ENCODE measurements around the gene CTIF. TPM values are rescaled to one million over a fixed set of nuclear protein-coding genes. Genes with fewer than 3 reads are reported as not detected.
A peak's percentile ranks its signal among the peaks of the same experiment; 100 is the strongest.

Gene CTIF
- polyA plus RNA-seq, 1 of the 3 experiments (the other 2 are of a cell fraction) = 47.2 TPM

DNA sequence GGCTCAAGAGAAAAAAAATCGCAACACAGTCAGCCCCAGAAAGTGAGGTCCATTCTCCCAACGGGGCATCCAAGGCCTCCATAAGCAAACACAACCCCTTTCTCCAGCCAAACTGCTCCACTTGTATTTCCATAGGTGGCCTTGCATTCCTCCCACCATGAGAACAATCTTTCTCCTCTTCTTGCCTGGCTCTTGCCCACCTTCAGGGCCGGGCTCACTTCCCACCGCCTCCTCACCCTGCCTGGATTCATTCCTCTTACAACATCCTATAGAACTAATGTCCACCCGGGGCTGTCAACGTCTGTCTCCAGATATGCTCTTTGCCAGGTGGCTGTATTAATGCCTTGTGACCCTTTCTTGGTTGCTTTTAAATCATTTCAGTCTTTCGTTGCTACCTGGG is 287.4 kb downstream of the CTIF start:
- no peaks in the 10 kb centered on the region for H3K27me3 ChIP-seq (ENCODE audit: insufficient read depth)
- peaks cover 0 to 38% of the 10 kb centered on the region in 2 experiments for H3K36me3 ChIP-seq (replicated peaks in 1 of 2; ENCODE audit: control insufficient read depth in 1 of 2, insufficient read depth in 2 of 2, low read length in 1 of 2)
- CTCF ChIA-PET = interaction anchor here (1.1 kb wide), 1 partner anchor 57 kb away, joined by 3 read pairs; no protein-coding TSS in a partner anchor
- no peak overlapping the region for H2AFZ ChIP-seq (ENCODE audit: low read depth)
- WGBS (ENCODE audit: low lambda C conversion rate) = 91% methylated on average over 7 of the region's 7 CpGs
- H3K4me3 ChIP-seq (ENCODE audit: low read depth in 2 of 2, low read length in 1 of 2) = no peak overlapping the region
- H3K9me3 ChIP-seq = peaks cover 6% of the 10 kb centered on the region; the same call in 1 of the 2 replicates
- H3K9me2 ChIP-seq = no peaks in the 10 kb centered on the region
- peak overlapping the region in 1 of 2 experiments; percentile 94; a peak in 1 of 4 replicates for H3K27ac ChIP-seq (ENCODE audit: low read depth in 2 of 2, low read length in 1 of 2)
- peaks cover 38% of the 10 kb centered on the region for H3F3A ChIP-seq (replicated peaks; ENCODE audit: insufficient read depth)
- H3K9ac ChIP-seq = no peak overlapping the region
- no peak for TF ChIP-seq TCF12 (IDR thresholded peaks at IDR 0.05)
- no peak for TF ChIP-seq RXRA (IDR thresholded peaks at IDR 0.05; ENCODE audit: borderline replicate concordance, low read depth)
- TF ChIP-seq RFX5 (IDR thresholded peaks at IDR 0.05; ENCODE audit: low read length) = no peak
- no peak for TF ChIP-seq SMC3 (IDR thresholded peaks at IDR 0.05; ENCODE audit: low read depth, low read length)
- POLR2A ChIA-PET = no interaction called here
- H3K79me2 ChIP-seq (ENCODE audit: insufficient read depth) = peaks cover 95% of the 10 kb centered on the region
- no peak overlapping the region for H3K4me2 ChIP-seq
- no peaks in the 10 kb centered on the region for H4K20me1 ChIP-seq (ENCODE audit: insufficient read depth)
- H3K4me1 ChIP-seq (ENCODE audit: control insufficient read depth in 1 of 2, insufficient read depth in 2 of 2, low read depth in 1 of 2, low read length in 1 of 2) = peaks cover 38 to 41% of the 10 kb centered on the region in 2 experiments
- DNase-seq = no peak

DNA sequence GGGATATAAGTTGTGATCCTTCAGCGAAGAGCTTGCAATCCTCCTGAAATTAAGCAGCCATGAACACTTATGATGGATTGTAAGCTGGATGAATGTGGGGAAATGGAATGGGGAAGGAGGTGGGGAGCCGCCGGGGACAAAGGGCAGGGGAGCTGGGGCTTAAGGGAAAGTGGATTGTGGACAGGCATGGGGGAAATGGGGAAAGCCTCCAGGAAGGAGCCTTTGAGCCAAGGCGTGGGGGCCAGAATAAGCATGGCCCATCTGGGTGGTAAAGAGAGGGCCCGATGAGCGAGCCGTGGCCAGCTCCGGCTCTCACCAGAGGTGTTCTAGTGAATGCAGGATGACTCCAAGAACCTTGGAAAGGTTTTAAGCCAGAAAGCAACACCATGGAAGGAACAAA is 288.0 kb downstream of the CTIF start:
- no peak overlapping the region for H3K4me2 ChIP-seq
- H4K20me1 ChIP-seq (ENCODE audit: insufficient read depth) = no peaks in the 10 kb centered on the region
- H3K27me3 ChIP-seq (ENCODE audit: insufficient read depth) = no peaks in the 10 kb centered on the region
- H2AFZ ChIP-seq (ENCODE audit: low read depth) = no peak overlapping the region
- no peak for TF ChIP-seq TEAD4 (IDR thresholded peaks at IDR 0.05; ENCODE audit: borderline replicate concordance, insufficient read depth)
- TF ChIP-seq TAF1 (IDR thresholded peaks at IDR 0.05; ENCODE audit: borderline replicate concordance, low read depth, low read length) = no peak
- TF ChIP-seq, protein P1, sequence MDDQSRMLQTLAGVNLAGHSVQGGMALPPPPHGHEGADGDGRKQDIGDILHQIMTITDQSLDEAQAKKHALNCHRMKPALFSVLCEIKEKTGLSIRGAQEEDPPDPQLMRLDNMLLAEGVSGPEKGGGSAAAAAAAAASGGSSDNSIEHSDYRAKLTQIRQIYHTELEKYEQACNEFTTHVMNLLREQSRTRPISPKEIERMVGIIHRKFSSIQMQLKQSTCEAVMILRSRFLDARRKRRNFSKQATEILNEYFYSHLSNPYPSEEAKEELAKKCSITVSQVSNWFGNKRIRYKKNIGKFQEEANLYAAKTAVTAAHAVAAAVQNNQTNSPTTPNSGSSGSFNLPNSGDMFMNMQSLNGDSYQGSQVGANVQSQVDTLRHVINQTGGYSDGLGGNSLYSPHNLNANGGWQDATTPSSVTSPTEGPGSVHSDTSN (IDR thresholded peaks at IDR 0.05) = no peak
- no peak for TF ChIP-seq NRF1 (IDR thresholded peaks at IDR 0.05; ENCODE audit: low read depth, low read length)
- no peak for TF ChIP-seq FOXM1 (IDR thresholded peaks at IDR 0.05; ENCODE audit: low read depth)
- TF ChIP-seq TCF12 (IDR thresholded peaks at IDR 0.05) = no peak
- TF ChIP-seq, protein P2, sequence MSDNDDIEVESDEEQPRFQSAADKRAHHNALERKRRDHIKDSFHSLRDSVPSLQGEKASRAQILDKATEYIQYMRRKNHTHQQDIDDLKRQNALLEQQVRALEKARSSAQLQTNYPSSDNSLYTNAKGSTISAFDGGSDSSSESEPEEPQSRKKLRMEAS (IDR thresholded peaks at IDR 0.05; ENCODE audit: low read depth) = no peak
- H3K4me1 ChIP-seq (ENCODE audit: control insufficient read depth in 1 of 2, insufficient read depth in 2 of 2, low read depth in 1 of 2, low read length in 1 of 2) = peaks cover 38 to 41% of the 10 kb centered on the region in 2 experiments
- H3K4me3 ChIP-seq (ENCODE audit: low read depth in 2 of 2, low read length in 1 of 2) = no peak overlapping the region
- no peaks in the 10 kb centered on the region for H3K9me2 ChIP-seq
- peaks cover 34% of the 10 kb centered on the region for H3F3A ChIP-seq (replicated peaks; ENCODE audit: insufficient read depth)
- H3K27ac ChIP-seq (ENCODE audit: low read depth in 2 of 2, low read length in 1 of 2) = peak overlapping the region; percentile 5 to 94; a peak in 2 of 4 replicates
- H3K9ac ChIP-seq = no peak overlapping the region
- POLR2A ChIA-PET = interaction anchor here (0.9 kb wide), 1 partner anchor 9 kb away, joined by 3 read pairs; no protein-coding TSS in a partner anchor
- peaks cover 6% of the 10 kb centered on the region; the same call in 1 of the 2 replicates for H3K9me3 ChIP-seq
- CTCF ChIA-PET = interaction anchor here (0.6 to 1.1 kb wide), 2 partner anchors 12 to 57 kb away, joined by 3 read pairs; no protein-coding TSS in a partner anchor
- WGBS (ENCODE audit: low lambda C conversion rate) = 96% methylated on average over 8 of the region's 8 CpGs
- H3K79me2 ChIP-seq (ENCODE audit: insufficient read depth) = peaks cover 100% of the 10 kb centered on the region
- DNase-seq = no peak
- H3K36me3 ChIP-seq (replicated peaks in 1 of 2; ENCODE audit: control insufficient read depth in 1 of 2, insufficient read depth in 2 of 2, low read length in 1 of 2) = peaks cover 0 to 38% of the 10 kb centered on the region in 2 experiments

Data from SK-N-SH (cell line).